CD14-positive monocyte (primary cell): ENCODE measurements around the gene SNRPD1. TPM values are rescaled to one million over a fixed set of nuclear protein-coding genes. Genes with fewer than 3 reads are reported as not detected.

Experiments used
- DNase-seq, 3 donors: peaks; one replicate each; pipeline ENCODE4 v3.0.0-alpha.2; 2011 to 2022
- H2AFZ ChIP-seq: 2 replicates; pipeline ENCODE4 v1.6.0; 2012; ENCODE audit warnings: mild to moderate bottlenecking, low read depth, low read length, inconsistent platforms; ENCODE audit not compliant: insufficient read depth, poor library complexity, severe bottlenecking
- H3K27ac ChIP-seq, 2 donors: 1 replicate in 1 of 2; 2 replicates in 1 of 2; pipeline ENCODE4 v1.5.1; 2012 to 2013; ENCODE audit warnings: low read length in 2 of 2, control low read depth in 1 of 2, inconsistent platforms in 1 of 2, low read depth in 1 of 2, mild to moderate bottlenecking in 1 of 2
- H3K27me3 ChIP-seq, 2 donors: one replicate each; pipeline versions ENCODE4 v1.6.0 to v1.6.1; 2011 to 2013; ENCODE audit warnings: low read length in 2 of 2; ENCODE audit not compliant: control insufficient read depth in 2 of 2, insufficient read depth in 2 of 2
- H3K36me3 ChIP-seq, 2 donors: replicated peaks in 1 of 2; 1 replicate in 1 of 2; 2 replicates in 1 of 2; pipeline versions ENCODE4 v1.5.1 to v1.6.1; 2012 to 2013; ENCODE audit warnings: low read length in 2 of 2, control low read depth in 1 of 2, inconsistent platforms in 1 of 2, mild to moderate bottlenecking in 1 of 2; ENCODE audit not compliant: insufficient read depth in 2 of 2, control insufficient read depth in 1 of 2
- H3K4me1 ChIP-seq, 2 donors: 1 replicate in 1 of 2; 2 replicates in 1 of 2; pipeline versions ENCODE4 v1.5.1 to v1.6.1; 2012 to 2013; ENCODE audit warnings: low read length in 2 of 2, control low read depth in 1 of 2, inconsistent platforms in 1 of 2, mild to moderate bottlenecking in 1 of 2, moderate library complexity in 1 of 2; ENCODE audit not compliant: insufficient read depth in 2 of 2, control insufficient read depth in 1 of 2
- H3K4me2 ChIP-seq: replicated peaks from 2 replicates; pipeline ENCODE3; 2012; ENCODE audit warnings: low read length, moderate library complexity, mild to moderate bottlenecking; ENCODE audit not compliant: poor library complexity, severe bottlenecking; ENCODE audit errors: extremely low read depth
- H3K4me3 ChIP-seq, 3 experiments: fragments of 200-600 bp in 1 of 3; sonication (generic) in 1 of 3; replicated peaks in 1 of 3; 1 replicate in 2 of 3; 2 replicates in 1 of 3; pipeline ENCODE4 v1.5.1; 2011 to 2013; ENCODE audit warnings: low read length in 3 of 3, mild to moderate bottlenecking in 3 of 3, control low read depth in 2 of 3, low read depth in 2 of 3, inconsistent platforms in 1 of 3, moderate library complexity in 1 of 3
- H3K79me2 ChIP-seq: 2 replicates; pipeline ENCODE4 v1.6.0; 2012; ENCODE audit warnings: mild to moderate bottlenecking, control low read depth, inconsistent platforms, low read length, moderate library complexity; ENCODE audit not compliant: insufficient read depth
- H3K9ac ChIP-seq: 2 replicates; pipeline ENCODE4 v1.6.0; 2017; ENCODE audit warnings: low read length, mild to moderate bottlenecking; ENCODE audit not compliant: insufficient read depth, poor library complexity, severe bottlenecking
- H3K9me3 ChIP-seq, 2 donors: replicated peaks in 1 of 2; 1 replicate in 1 of 2; 2 replicates in 1 of 2; pipeline versions ENCODE4 v1.5.1 to v1.6.1; 2012 to 2013; ENCODE audit warnings: low read length in 2 of 2, control low read depth in 1 of 2; ENCODE audit not compliant: control insufficient read depth in 1 of 2, insufficient read depth in 1 of 2
- H4K20me1 ChIP-seq: 2 replicates; pipeline ENCODE4 v1.6.0; 2012; ENCODE audit warnings: mild to moderate bottlenecking, low read length, control low read depth, moderate library complexity; ENCODE audit not compliant: insufficient read depth
- H3K27ac Mint-ChIP-seq, 7 donors: one replicate each; pipeline ENCODE4 v1.8.0; 2020; ENCODE audit warnings: mild to moderate bottlenecking in 7 of 7, mixed read lengths in 7 of 7, moderate library complexity in 6 of 7, inconsistent platforms in 2 of 7
- H3K27me3 Mint-ChIP-seq, 3 donors: one replicate each; pipeline ENCODE4 v1.8.0; 2021 to 2022; ENCODE audit warnings: low read depth in 3 of 3, mild to moderate bottlenecking in 3 of 3, mixed read lengths in 3 of 3, moderate library complexity in 3 of 3, inconsistent platforms in 1 of 3
- H3K36me3 Mint-ChIP-seq, 2 donors: one replicate each; pipeline ENCODE4 v1.8.0; 2020; ENCODE audit warnings: mixed read lengths in 2 of 2, inconsistent platforms in 1 of 2, mild to moderate bottlenecking in 1 of 2
- H3K4me1 Mint-ChIP-seq: one replicate; pipeline ENCODE4 v1.8.0; 2020; ENCODE audit warnings: mild to moderate bottlenecking, mixed read lengths
- H3K4me3 Mint-ChIP-seq, 2 donors: one replicate each; pipeline ENCODE4 v1.8.0; 2020; ENCODE audit warnings: mild to moderate bottlenecking in 2 of 2, mixed read lengths in 2 of 2, moderate library complexity in 1 of 2
- H3K9me3 Mint-ChIP-seq, 7 donors: one replicate each; pipeline ENCODE4 v1.8.0; 2020 to 2022; ENCODE audit warnings: mixed read lengths in 7 of 7, mild to moderate bottlenecking in 6 of 7, moderate library complexity in 6 of 7, inconsistent platforms in 2 of 7
- CTCF ChIP-seq: fragments of 200-600 bp; IDR thresholded peaks from one replicate; pipeline ENCODE4 v1.8.0; 2022; ENCODE audit warnings: antibody characterized with exemption, mild to moderate bottlenecking
- WGBS: methylation state at CpG from one replicate; pipeline ENCODE4 v1.1.5; 2013; ENCODE audit warnings: missing lambda C conversion rate; ENCODE audit not compliant: insufficient coverage; 5-methylcytosine and 5-hydroxymethylcytosine counted together
- intact Hi-C, 2 donors: fragments of 100-400 bp; cut with micrococcal nuclease; formaldehyde crosslinking; loops; one replicate each; pipeline versions ENCODE4 v1.15.0 to v1.15.1; 2023
- polyA plus RNA-seq, 3 donors: library from polyadenylated mRNA; depleted of rRNA in 1 of 3; unstranded in 2 of 3; stranded (reverse) in 1 of 3; fragments of 300-500 nt in 2 of 3; fragments of >200 nt in 1 of 3; fragmentation: Illumina TruSeq in 2 of 3; gene quantifications; 1 replicate in 2 of 3; 2 replicates in 1 of 3; pipeline ENCODE4 v1.2.3, GENCODE V29; 2012 to 2021

Gene SNRPD1
- polyA plus RNA-seq, 3 donors = 13.0 to 56.7 (median 50.9) TPM

- Histone ChIP-seq H4K20me1 (no peaks in the 10 kb centered on the region), H3K4me1 (no peaks in the 10 kb centered on the region), H3K4me3 (no peak overlapping the region), H3K79me2 (no peaks in the 10 kb centered on the region), H3K9me3 (no peaks in the 10 kb centered on the region), H3K27me3 (no peaks in the 10 kb centered on the region), H2AFZ (no peak overlapping the region), H3K4me2 (no peak overlapping the region), H3K27ac (no peak overlapping the region), H3K36me3 (peaks cover 42 to 90% of the 10 kb centered on the region in 2 donors), H3K9ac (no peak overlapping the region)
- Mint-ChIP-seq H3K36me3 (peaks cover 64 to 79% of the 10 kb centered on the region in 2 donors), H3K9me3 (no peaks in the 10 kb centered on the region), H3K4me1 (no peaks in the 10 kb centered on the region), H3K4me3 (no peak overlapping the region), H3K27ac (peak overlapping the region in 2 of 7 donors; percentile 33 to 58), H3K27me3 (peaks cover 0 to 2% (median 1%) of the 10 kb centered on the region in 3 donors)
- intact Hi-C loops = no loop called here
- TF ChIP-seq CTCF = no peak
- no CpG with 5 or more reads among the region's 2 CpGs for WGBS
- no peak for DNase-seq
Observed at GRCh38 chr18:21660078-21660477, 48.0 kb downstream of the SNRPD1 start.

GRCh38 chr18:21662581-21662980 lies 50.5 kb downstream of the SNRPD1 start:
- H3K79me2 ChIP-seq = no peaks in the 10 kb centered on the region
- 100% methylated on average over 4 of the region's 9 CpGs for WGBS
- H3K27ac ChIP-seq = no peak overlapping the region
- intact Hi-C loops = no loop called here
- Mint-ChIP-seq H3K27me3 (peaks cover 0 to 2% (median 1%) of the 10 kb centered on the region in 3 donors), H3K4me3 (no peak overlapping the region), H3K36me3 (peaks cover 53 to 68% of the 10 kb centered on the region in 2 donors), H3K4me1 (no peaks in the 10 kb centered on the region), H3K9me3 (no peaks in the 10 kb centered on the region), H3K27ac (no peak overlapping the region)
- TF ChIP-seq CTCF = no peak
- peaks cover 31 to 65% of the 10 kb centered on the region in 2 donors for H3K36me3 ChIP-seq
- no peak overlapping the region for H3K4me3 ChIP-seq
- H3K27me3 ChIP-seq = no peaks in the 10 kb centered on the region
- no peak for DNase-seq
- H3K4me2 ChIP-seq = no peak overlapping the region
- no peak overlapping the region for H3K9ac ChIP-seq
- H2AFZ ChIP-seq = no peak overlapping the region
- H3K4me1 ChIP-seq = no peaks in the 10 kb centered on the region
- no peaks in the 10 kb centered on the region for H3K9me3 ChIP-seq
- no peaks in the 10 kb centered on the region for H4K20me1 ChIP-seq
